Left cardiac atrium (tissue), 4 donors: Measurements from ENCODE around the gene TBCD. TPM values are rescaled to one million over a fixed set of nuclear protein-coding genes. Genes with fewer than 3 reads are reported as not detected.

Experiments used
- ATAC-seq, 2 donors: fragments of 200-7000 bp; cut with Tn5 transposase; one replicate each; pipeline ENCODE4 v1.9.1; 2020; ENCODE audit warnings: mild to moderate bottlenecking in 2 of 2, moderate library complexity in 2 of 2
- DNase-seq: peaks from one replicate; pipeline ENCODE4 v3.0.0-alpha.2; 2020
- intact Hi-C, 2 donors: fragments of 100-400 bp; cut with DNase I; formaldehyde crosslinking; loops; one replicate each; pipeline versions ENCODE4 v1.14.1 to v1.15.1; 2022 to 2023
- total RNA-seq, 2 donors: library from RNA; stranded (reverse); fragmentation: NEBNext Ultra II Directional; extraction: Animal tissue kit (Norgen Biotek cat#: 25700); gene quantifications; one replicate each; pipeline ENCODE4 v1.2.1, GENCODE V29; 2021
- donor health status: DM: no; HTN: yes; CAD: no.
- donor health status: DM: no; HTN: yes; CAD: no; lungs with severe emphysema.
- donor health status: DM: yes; HTN: yes; CAD: no.
- donor health status: Dilated cardiomyopathy.

Gene TBCD
- total RNA-seq, 2 donors from 2014 or later = 37.0 to 59.8 TPM

GRCh38 chr17:82816358-82816757 is 64.5 kb downstream of the TBCD start:
- ATAC-seq (no peak), DNase-seq (no peak)
- intact Hi-C loops = no loop called here

- intact Hi-C loops = no loop called here
- ATAC-seq (no peak), DNase-seq (no peak)
Observed at GRCh38 chr17:82817947-82818346, 66.1 kb downstream of the TBCD start.

GRCh38 chr17:82820278-82821251 is 68.7 kb downstream of the TBCD start:
- ATAC-seq (no peak), DNase-seq (no peak)
- intact Hi-C loops = no loop called here

- no peak for ATAC-seq
- intact Hi-C loops = no loop called here
- DNase-seq = no peak
Observed at GRCh38 chr17:82821554-82821953, 69.7 kb downstream of the TBCD start.

- no peak for DNase-seq
- ATAC-seq = no peak
- intact Hi-C loops = no loop called here
Observed at GRCh38 chr17:82822281-82822680, 70.4 kb downstream of the TBCD start.

- intact Hi-C loops = no loop called here
- ATAC-seq (no peak), DNase-seq (no peak)
Observed at GRCh38 chr17:82823004-82823403, 71.1 kb downstream of the TBCD start.

GRCh38 chr17:82825540-82826124 is 73.8 kb downstream of the TBCD start:
- intact Hi-C loops = no loop called here
- DNase-seq (no peak), ATAC-seq (no peak)

- DNase-seq = no peak
- no peak for ATAC-seq
- intact Hi-C loops = no loop called here
Observed at GRCh38 chr17:82826211-82826610, 74.3 kb downstream of the TBCD start.

- intact Hi-C loops = no loop called here
- DNase-seq = no peak
- ATAC-seq = no peak
Observed at GRCh38 chr17:82826956-82827355, 75.1 kb downstream of the TBCD start.

GRCh38 chr17:82828875-82829487 is 77.1 kb downstream of the TBCD start:
- no peak for DNase-seq
- ATAC-seq = no peak
- intact Hi-C loops = no loop called here

- peak; percentile 86 for DNase-seq
- peak; percentile 78 to 84 for ATAC-seq
- intact Hi-C loops = no loop called here
Observed at GRCh38 chr17:82830249-82830661, 78.4 kb downstream of the TBCD start.

GRCh38 chr17:82831041-82831817 is 79.4 kb downstream of the TBCD start:
- intact Hi-C loops = no loop called here
- ATAC-seq = no peak
- no peak for DNase-seq

GRCh38 chr17:82831818-82832200 is 79.9 kb downstream of the TBCD start:
- ATAC-seq = no peak
- intact Hi-C loops = no loop called here
- no peak for DNase-seq

- intact Hi-C loops = no loop called here
- DNase-seq (no peak), ATAC-seq (no peak)
Observed at GRCh38 chr17:82832411-82832810, 80.5 kb downstream of the TBCD start.

- no peak for ATAC-seq
- DNase-seq = no peak
Observed at GRCh38 chr17:82832881-82833475, 81.1 kb downstream of the TBCD start.

GRCh38 chr17:82835122-82835521 is 83.3 kb downstream of the TBCD start:
- no peak for ATAC-seq
- no peak for DNase-seq
- intact Hi-C loops = no loop called here

More at GRCh38 chr17:82832881-82833475, 81.1 kb downstream of the TBCD start:
- intact Hi-C loops = no loop called here

- ATAC-seq (no peak), DNase-seq (no peak)
- intact Hi-C loops = no loop called here
Observed at GRCh38 chr17:82835766-82836512, 84.1 kb downstream of the TBCD start.

GRCh38 chr17:82836823-82837357 is 85.0 kb downstream of the TBCD start:
- no peak for DNase-seq
- intact Hi-C loops = no loop called here
- peak in 1 of 2 donors; percentile 61 for ATAC-seq
